ENCODE data around the gene COX4I2.

- TF ChIP-seq CTCF (IDR thresholded peaks at IDR 0.05) = no peak
- no peak for TF ChIP-seq POLR2A (IDR thresholded peaks at IDR 0.05)
Observed at GRCh38 chr20:31632548-31633338, 5.0 kb upstream of the COX4I2 start.
